MM.1S (cell line): ENCODE measurements around the gene CHSY3.

Experiments
- CTCF ChIP-seq: fragments of 300-600 bp; sonication (generic); IDR thresholded peaks from 2 replicates; pipeline ENCODE4 v1.5.1; 2016; ENCODE audit warnings: antibody characterized with exemption, low read length, mixed read lengths
- EZH2 ChIP-seq: fragments of 300-600 bp; sonication (generic); optimal IDR thresholded peaks from 2 replicates; pipeline ENCODE3; 2017; ENCODE audit warnings: low read depth, mild to moderate bottlenecking, antibody characterized with exemption, low read length, mixed read lengths

GRCh38 chr5:129935626-129936025, 31.4 kb downstream of the CHSY3 start:
- TF ChIP-seq EZH2 (no peak), CTCF (no peak)
